HEK293T (cell line): Measurements from ENCODE around the gene TSHR.

Experiments
- CTCF ChIA-PET: fragments of 350-600 bp; formaldehyde crosslinking; extraction: SDS; loops from one replicate; lab custom pipeline; 2021; ENCODE audit warnings: antibody characterized with exemption, inconsistent platforms; lab: Yijun Ruan, JAX
- POLR2A ChIA-PET: fragments of 350-600 bp; formaldehyde crosslinking; extraction: SDS; loops from one replicate; lab custom pipeline; 2020; ENCODE audit warnings: antibody characterized with exemption, inconsistent platforms; lab: Yijun Ruan, JAX
- DNase-seq: peaks from one replicate; pipeline ENCODE4 v3.0.0; 2012; ENCODE audit warnings: mixed read lengths; ENCODE audit errors: extremely low spot score
- ARNT ChIP-seq: fragments of 450-650 bp; IDR thresholded peaks from 2 replicates; pipeline ENCODE4 v1.6.1; 2017; ENCODE audit warnings: mild to moderate bottlenecking
- BHLHE40 ChIP-seq: fragments of 450-650 bp; IDR thresholded peaks from 2 replicates; pipeline ENCODE4 v1.6.1; 2016; ENCODE audit warnings: mild to moderate bottlenecking, moderate library complexity, borderline replicate concordance
- CTBP1 ChIP-seq: fragments of 450-650 bp; IDR thresholded peaks from 2 replicates; pipeline ENCODE4 v1.6.1; 2016; ENCODE audit warnings: borderline replicate concordance
- ELF4 ChIP-seq: fragments of 450-650 bp; IDR thresholded peaks from 2 replicates; pipeline ENCODE4 v1.6.1; 2017; ENCODE audit warnings: antibody characterized with exemption
- FOXA1 ChIP-seq: fragments of 450-650 bp; IDR thresholded peaks from 2 replicates; pipeline ENCODE4 v1.6.1; 2016; ENCODE audit warnings: mild to moderate bottlenecking
- FOXK2 ChIP-seq: fragments of 450-650 bp; IDR thresholded peaks from 2 replicates; pipeline ENCODE4 v1.6.1; 2016; ENCODE audit warnings: mild to moderate bottlenecking
- FOXM1 ChIP-seq: fragments of 450-650 bp; IDR thresholded peaks from 2 replicates; pipeline ENCODE4 v1.6.1; 2017; ENCODE audit warnings: mild to moderate bottlenecking, borderline replicate concordance
- HDGF ChIP-seq: fragments of 450-650 bp; IDR thresholded peaks from 2 replicates; pipeline ENCODE4 v1.6.1; 2017; ENCODE audit warnings: antibody characterized with exemption, borderline replicate concordance
- L3MBTL2 ChIP-seq: fragments of 450-650 bp; conservative IDR thresholded peaks from 2 replicates; pipeline ENCODE4 v1.6.1; 2016; ENCODE audit warnings: mild to moderate bottlenecking
- LEF1 ChIP-seq: fragments of 450-650 bp; IDR thresholded peaks from 2 replicates; pipeline ENCODE4 v1.6.1; 2017; ENCODE audit warnings: mild to moderate bottlenecking, borderline replicate concordance
- NFRKB ChIP-seq: fragments of 450-650 bp; IDR thresholded peaks from 2 replicates; pipeline ENCODE4 v1.6.1; 2016; ENCODE audit warnings: mild to moderate bottlenecking, moderate library complexity
- SP1 ChIP-seq: fragments of 450-650 bp; IDR thresholded peaks from 2 replicates; pipeline ENCODE4 v1.6.1; 2017
- SUZ12 ChIP-seq: fragments of 450-650 bp; IDR thresholded peaks from 2 replicates; pipeline ENCODE4 v1.6.1; 2016; ENCODE audit warnings: mild to moderate bottlenecking
- TARDBP ChIP-seq: fragments of 450-650 bp; IDR thresholded peaks from 2 replicates; pipeline ENCODE4 v1.6.1; 2016
- ZNF384 ChIP-seq: fragments of 450-650 bp; IDR thresholded peaks from 2 replicates; pipeline ENCODE4 v1.6.1; 2016
- TF ChIP-seq, protein P1 (sequence below): fragments of 450-650 bp; IDR thresholded peaks from 2 replicates; pipeline ENCODE4 v1.6.1; 2016

Gene TSHR

DNA sequence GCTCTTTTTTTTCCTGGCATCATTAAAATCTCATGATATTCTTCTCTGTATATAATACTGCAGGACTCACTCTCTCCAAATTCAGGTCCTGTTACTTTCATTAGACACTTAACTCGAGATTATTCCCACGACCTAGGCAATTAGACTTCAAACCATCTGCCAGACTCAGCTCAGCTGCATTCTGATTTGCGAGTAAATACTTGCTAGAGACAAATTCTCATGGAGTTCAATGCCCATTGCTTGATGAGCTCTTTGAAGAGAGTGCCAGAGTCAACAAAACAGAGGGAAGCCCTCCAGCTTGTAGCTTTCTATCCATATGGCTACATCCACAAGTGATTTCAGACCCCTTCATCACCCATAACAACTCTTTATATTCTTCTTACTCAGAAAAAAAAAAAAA is 177.0 kb downstream of the TSHR start:
- TF ChIP-seq TARDBP (no peak), ZNF384 (no peak), FOXK2 (no peak), BHLHE40 (no peak), LEF1 (no peak), ARNT (no peak), FOXM1 (no peak), ELF4 (no peak), L3MBTL2 (no peak)
- POLR2A ChIA-PET: no interaction called here
- DNase-seq: no peak
- CTCF ChIA-PET: no interaction called here

DNA sequence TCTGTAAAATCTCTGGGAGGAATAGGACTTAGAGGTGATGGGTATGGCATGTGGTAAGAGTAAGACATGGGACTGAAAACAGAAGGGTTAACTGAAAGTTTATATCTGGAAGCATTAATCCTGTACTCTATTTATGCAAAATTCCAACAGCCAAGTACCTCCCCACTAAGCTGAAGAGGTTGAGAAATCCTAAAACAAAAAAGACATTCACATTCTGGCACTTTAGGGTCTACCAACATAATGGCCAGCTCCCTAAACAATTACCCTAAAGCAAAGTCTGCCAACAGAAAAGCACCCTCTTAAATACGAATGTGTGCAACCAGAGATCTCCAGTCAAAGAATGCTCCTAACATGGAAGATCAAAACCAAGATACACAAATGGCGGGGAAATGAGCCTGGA is 178.0 kb downstream of the TSHR start:
- CTCF ChIA-PET: no interaction called here

DNA sequence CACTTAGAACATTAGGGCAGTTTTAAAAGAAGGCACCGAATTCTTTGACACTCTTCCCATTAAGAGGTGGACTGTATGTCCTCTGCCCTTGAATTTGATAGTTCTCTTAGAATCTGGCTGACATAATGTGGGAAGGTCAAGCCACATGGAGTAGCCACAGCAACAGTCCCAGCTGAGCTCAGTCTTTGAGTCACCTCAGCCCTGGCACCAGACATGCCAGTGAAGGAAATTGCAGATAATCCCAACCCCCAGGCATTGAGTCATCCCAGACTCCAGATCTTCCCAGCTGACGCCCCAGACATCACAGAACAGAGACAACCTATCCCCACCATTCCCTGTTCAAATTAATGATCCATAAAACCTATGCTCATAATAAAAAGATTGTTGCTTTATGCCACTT is 181.9 kb downstream of the TSHR start:
- DNase-seq: no peak
- CTCF ChIA-PET: no interaction called here
- POLR2A ChIA-PET: no interaction called here

More for the DNA sequence above, 178.0 kb downstream of the TSHR start:
- TF ChIP-seq FOXM1 (no peak), ZNF384 (no peak), SUZ12 (no peak), FOXA1 (no peak), FOXK2 (no peak)
- TF ChIP-seq, protein P1, sequence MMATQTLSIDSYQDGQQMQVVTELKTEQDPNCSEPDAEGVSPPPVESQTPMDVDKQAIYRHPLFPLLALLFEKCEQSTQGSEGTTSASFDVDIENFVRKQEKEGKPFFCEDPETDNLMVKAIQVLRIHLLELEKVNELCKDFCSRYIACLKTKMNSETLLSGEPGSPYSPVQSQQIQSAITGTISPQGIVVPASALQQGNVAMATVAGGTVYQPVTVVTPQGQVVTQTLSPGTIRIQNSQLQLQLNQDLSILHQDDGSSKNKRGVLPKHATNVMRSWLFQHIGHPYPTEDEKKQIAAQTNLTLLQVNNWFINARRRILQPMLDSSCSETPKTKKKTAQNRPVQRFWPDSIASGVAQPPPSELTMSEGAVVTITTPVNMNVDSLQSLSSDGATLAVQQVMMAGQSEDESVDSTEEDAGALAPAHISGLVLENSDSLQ: no peak
- POLR2A ChIA-PET: no interaction called here
- DNase-seq: no peak

DNA sequence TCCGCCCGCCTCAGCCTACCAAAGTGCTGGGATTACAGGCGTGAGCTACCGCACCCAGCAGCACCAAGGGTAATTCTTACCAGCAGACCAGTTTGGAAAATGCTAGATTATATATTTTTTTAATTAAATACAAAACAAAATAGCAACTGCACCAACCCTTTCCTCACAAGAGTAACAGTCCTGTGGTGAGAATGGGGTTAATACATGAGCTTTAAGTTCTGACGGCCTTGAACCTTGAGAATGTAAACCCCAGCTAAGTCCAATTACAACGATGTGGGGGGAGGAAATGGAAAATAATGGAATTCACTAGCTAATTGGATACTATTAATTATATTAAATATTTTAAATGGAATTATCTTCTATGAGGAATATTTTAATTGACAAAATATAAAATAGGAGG is 183.0 kb downstream of the TSHR start:
- ChIA-PET CTCF (no interaction called here), POLR2A (no interaction called here)
- DNase-seq: no peak
- TF ChIP-seq ELF4 (no peak), SP1 (no peak), BHLHE40 (no peak), ARNT (no peak)

More for the DNA sequence above, 181.9 kb downstream of the TSHR start:
- no peak for TF ChIP-seq ARNT
- no peak for TF ChIP-seq HDGF
- no peak for TF ChIP-seq SUZ12
- TF ChIP-seq, protein P1: no peak

DNA sequence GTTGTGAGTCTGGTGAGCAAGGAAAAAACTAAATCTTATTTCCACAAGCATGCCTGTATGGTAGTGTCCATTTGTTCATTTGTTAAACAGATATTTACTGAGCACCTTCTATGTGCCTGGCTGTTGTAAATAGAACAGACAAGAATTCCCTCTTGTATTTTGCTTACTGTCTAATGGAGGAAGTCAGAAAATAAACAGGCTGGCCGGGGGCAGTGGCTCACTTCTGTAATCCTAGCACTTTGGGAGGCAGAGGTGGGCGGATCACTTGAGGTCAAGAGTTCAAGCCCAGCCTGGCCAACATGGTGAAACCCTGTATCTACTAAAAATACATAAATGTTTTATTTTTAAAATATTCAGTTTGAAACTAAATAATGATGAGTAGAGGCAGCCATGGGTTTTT is 186.0 kb downstream of the TSHR start:
- POLR2A ChIA-PET: no interaction called here
- no peak for TF ChIP-seq NFRKB
- no peak for TF ChIP-seq LEF1
- TF ChIP-seq BHLHE40: no peak
- no peak for TF ChIP-seq SP1
- no peak for TF ChIP-seq TARDBP
- TF ChIP-seq L3MBTL2: no peak
- TF ChIP-seq ARNT: no peak
- TF ChIP-seq CTBP1: no peak
- TF ChIP-seq FOXM1: no peak
- TF ChIP-seq, protein P1: no peak
- no peak for TF ChIP-seq ZNF384
- CTCF ChIA-PET: no interaction called here
- no peak for DNase-seq

DNA sequence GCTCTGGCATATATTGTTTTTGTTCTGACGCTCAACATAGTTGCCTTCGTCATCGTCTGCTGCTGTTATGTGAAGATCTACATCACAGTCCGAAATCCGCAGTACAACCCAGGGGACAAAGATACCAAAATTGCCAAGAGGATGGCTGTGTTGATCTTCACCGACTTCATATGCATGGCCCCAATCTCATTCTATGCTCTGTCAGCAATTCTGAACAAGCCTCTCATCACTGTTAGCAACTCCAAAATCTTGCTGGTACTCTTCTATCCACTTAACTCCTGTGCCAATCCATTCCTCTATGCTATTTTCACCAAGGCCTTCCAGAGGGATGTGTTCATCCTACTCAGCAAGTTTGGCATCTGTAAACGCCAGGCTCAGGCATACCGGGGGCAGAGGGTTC is 188.4 kb downstream of the TSHR start:
- ChIA-PET CTCF (no interaction called here), POLR2A (no interaction called here)
- no peak for TF ChIP-seq ZNF384
- no peak for TF ChIP-seq TARDBP
- TF ChIP-seq, protein P1: no peak
- TF ChIP-seq NFRKB: no peak
- DNase-seq: no peak

DNA sequence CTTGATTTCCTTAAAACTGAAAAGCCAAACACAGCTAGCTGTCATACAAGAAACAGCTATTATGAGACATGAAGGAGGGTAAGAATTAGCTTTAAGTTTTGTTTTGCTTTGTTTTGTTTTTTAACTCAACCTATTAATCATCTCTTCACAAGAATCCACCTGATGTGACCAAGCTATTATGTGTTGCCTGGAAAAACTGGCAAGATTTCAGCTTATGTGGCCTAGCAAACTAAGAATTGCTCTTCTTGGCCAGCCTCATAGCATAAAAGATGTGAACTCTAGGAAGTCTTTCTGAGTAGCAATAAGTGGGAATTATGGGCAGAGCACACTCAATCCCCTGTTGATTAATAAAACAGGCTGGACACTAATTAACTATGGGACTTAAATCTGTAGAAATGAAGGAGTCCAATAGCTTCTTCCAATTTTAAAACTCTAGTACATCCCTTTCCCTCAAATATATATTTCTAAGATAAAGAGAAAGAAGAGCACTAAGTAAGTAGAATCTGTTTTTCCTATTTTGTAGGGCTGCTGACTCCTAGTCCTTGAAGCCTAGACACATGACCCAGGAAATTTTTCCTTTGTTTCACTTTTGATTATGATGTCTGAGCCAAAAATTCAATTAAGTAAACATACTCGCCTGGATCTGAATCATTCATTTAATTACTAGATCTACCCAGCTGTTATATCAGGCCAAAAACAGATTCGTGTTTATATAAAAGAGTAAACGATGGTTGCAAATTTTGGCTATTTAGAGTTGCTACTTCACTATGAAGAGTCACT is 189.6 kb downstream of the TSHR start:
- CTCF ChIA-PET: no interaction called here
- no peak for TF ChIP-seq FOXK2
- no peak for TF ChIP-seq HDGF
- TF ChIP-seq LEF1: no peak
- TF ChIP-seq ZNF384: no peak
- no peak for TF ChIP-seq NFRKB
- no peak for TF ChIP-seq L3MBTL2
- TF ChIP-seq, protein P1: no peak
- no peak for TF ChIP-seq SP1
- no peak for TF ChIP-seq ARNT
- TF ChIP-seq FOXA1: no peak
- TF ChIP-seq BHLHE40: no peak
- no peak for TF ChIP-seq SUZ12
- TF ChIP-seq TARDBP: no peak
- no peak for DNase-seq
- POLR2A ChIA-PET: interaction anchor here (1.6 kb wide), 1 partner anchor 25 kb away, joined by 3 read pairs; no protein-coding TSS in a partner anchor
